ENCODE data around the gene ARG2.

GRCh38 chr14:67674139-67674479 lies 54.4 kb downstream of the ARG2 start:
- TF ChIP-seq ZNF584 (CRISPR knock-in tag; IDR thresholded peaks at IDR 0.05; ENCODE audit: low read depth) (no peak), ELF1 (tag; IDR thresholded peaks at IDR 0.05) (no peak), CHD7 (IDR thresholded peaks at IDR 0.05; ENCODE audit: low read depth, low read length) (no peak), EP300 (IDR thresholded peaks at IDR 0.05; ENCODE audit: low read length) (no peak), GABPA (tag; conservative IDR thresholded peaks at IDR 0.05; ENCODE audit: low read depth) (no peak), CBX5 (IDR thresholded peaks at IDR 0.05; ENCODE audit: borderline replicate concordance, low read depth) (no peak), SIX5 (IDR thresholded peaks at IDR 0.05; ENCODE audit: borderline replicate concordance in 1 of 2, insufficient read depth in 1 of 2, low read depth in 1 of 2, low read length in 2 of 2) (no peak), TARDBP (IDR thresholded peaks at IDR 0.05) (no peak), POLR2AphosphoS2 (IDR thresholded peaks at IDR 0.05; ENCODE audit: low read length) (no peak), MAFF (IDR thresholded peaks at IDR 0.05; ENCODE audit: low read length) (no peak), NCOA4 (IDR thresholded peaks at IDR 0.05; ENCODE audit: partially characterized antibody) (no peak), SP1 (CRISPR knock-in tag; IDR thresholded peaks at IDR 0.05) (no peak)
